ENCODE data around the gene CDT1. TPM values are rescaled to one million over a fixed set of nuclear protein-coding genes. Genes with fewer than 3 reads are reported as not detected.
A peak's percentile ranks its signal among the peaks of the same experiment; 100 is the strongest.

Gene CDT1
- total RNA-seq, 1 experiment from 2014 or later, result 160 TPM

- TF ChIP-seq JUND (IDR thresholded peaks at IDR 0.05) (no peak), MAX (IDR thresholded peaks at IDR 0.05) (no peak), EZH2 (IDR thresholded peaks at IDR 0.05) (no peak), FOSL1 (IDR thresholded peaks at IDR 0.05; ENCODE audit: low read depth) (no peak), ELF1 (IDR thresholded peaks at IDR 0.05; ENCODE audit: borderline replicate concordance, low read depth) (no peak)
These were observed 8.4 kb downstream of the CDT1 start, which contains the start of gene APRT (continued) for GRCh38 chr16:88811769-88812512.

- H3K27me3 ChIP-seq (ENCODE audit: insufficient read depth, low read length), result no peaks in the 10 kb centered on the region
- RAD21 ChIA-PET (ENCODE audit: low non-redundant PET in 1 of 2, low total read pairs in 2 of 2, uncharacterized antibody in 2 of 2, unreplicated experiment in 2 of 2), result interaction anchor here (0.6 to 1.3 kb wide), 6 partner anchors 15 to 358 kb away, joined by 3 to 8 read pairs (median 3); partner anchors contain the start of genes GALNS (in 1 of the 2) and TRAPPC2L (in 1 of the 2)
- CTCF ChIA-PET, result interaction anchor here (0.9 to 4.9 kb wide), 9 partner anchors 10 to 403 kb away, joined by 3 to 33 read pairs (median 4); partner anchors contain the start of genes GALNS, PIEZO1 and TRAPPC2L
These were observed 9.1 kb downstream of the CDT1 start for GRCh38 chr16:88812513-88813268.

More at GRCh38 chr16:88812513-88813268, 9.1 kb downstream of the CDT1 start:
- DNase-seq (ENCODE audit: low read depth, low spot score) (no peak), ATAC-seq (peak; percentile 18)
- no peak overlapping the region for H2AFZ ChIP-seq (ENCODE audit: low read depth, low read length, poor library complexity, severe bottlenecking)
- BruUV-seq (replicated peaks), result TSS peak; percentile 38
- H3K79me2 ChIP-seq (ENCODE audit: insufficient read depth, low read length), result peaks cover 32% of the 10 kb centered on the region
- H3K9me2 ChIP-seq (ENCODE audit: insufficient read depth), result no peaks in the 10 kb centered on the region
- peak overlapping the region; percentile 87 for H3K9ac ChIP-seq (ENCODE audit: low read length)
- H3K4me1 ChIP-seq (ENCODE audit: control insufficient read depth in 1 of 2, insufficient read depth in 2 of 2, low read length in 2 of 2), result peaks cover 22 to 58% of the 10 kb centered on the region in 2 experiments
- peak overlapping the region; percentile 72 to 75 for H3K4me3 ChIP-seq (replicated peaks in 1 of 2; ENCODE audit: low read depth in 1 of 2, low read length in 2 of 2)
- no peaks in the 10 kb centered on the region; the same call in 1 of the 2 replicates for H4K20me1 ChIP-seq (ENCODE audit: insufficient read depth)
- intact Hi-C loops (cut with micrococcal nuclease), result loop anchor here (1.0 to 10.0 kb wide), 5 partner anchors 45 to 752 kb away; partner anchors contain the start of genes CDH15, RPL13 and TRAPPC2L
- peak overlapping the region; percentile 94 for H3K4me2 ChIP-seq (ENCODE audit: low read length)
- no peaks in the 10 kb centered on the region for H3K9me3 ChIP-seq (ENCODE audit: control insufficient read depth in 1 of 2, insufficient read depth in 1 of 2, low read depth in 1 of 2, low read length in 2 of 2)
- no peak for TF ChIP-seq TCF7L2 (IDR thresholded peaks at IDR 0.05; ENCODE audit: borderline replicate concordance, extremely low read depth, insufficient read depth, insufficient read length)
- peak; percentile 4 for TF ChIP-seq ZBTB33 (IDR thresholded peaks at IDR 0.05; ENCODE audit: extremely low read depth, insufficient replicate concordance, low read length)
- 0 out of 6 replicates have a peak, but pooled peaks of 1 of the 3 experiments have one; percentile 10 for TF ChIP-seq CTCF (IDR thresholded peaks at IDR 0.05 in 2 of 3, conservative IDR thresholded peaks at IDR 0.05 in 1 of 3; ENCODE audit: borderline replicate concordance in 1 of 3, insufficient read depth in 1 of 3, low read depth in 2 of 3, low read length in 2 of 3)
- no peak for TF ChIP-seq EGR1 (IDR thresholded peaks at IDR 0.05; ENCODE audit: low read depth)
- TF ChIP-seq RAD21 (IDR thresholded peaks at IDR 0.05; ENCODE audit: low read depth), result no peak
- TF ChIP-seq POLR2AphosphoS5 (IDR thresholded peaks at IDR 0.05; ENCODE audit: low read depth, low read length), result peak; percentile 59
- TF ChIP-seq CBX3 (IDR thresholded peaks at IDR 0.05; ENCODE audit: low read depth), result no peak
- peak; percentile 14 for TF ChIP-seq POLR2A (IDR thresholded peaks at IDR 0.05; ENCODE audit: borderline replicate concordance, extremely low read depth, insufficient read depth, insufficient read length)
- TF ChIP-seq ZFX (IDR thresholded peaks at IDR 0.05), result no peak
- TF ChIP-seq ATF3 (IDR thresholded peaks at IDR 0.05), result no peak
- peaks cover 7 to 29% of the 10 kb centered on the region in 2 experiments; a peak in 3 of 4 replicates for H3K36me3 ChIP-seq (ENCODE audit: control insufficient read depth in 1 of 2, insufficient read depth in 2 of 2, low read length in 2 of 2)
- peak overlapping the region; percentile 100 for H3K27ac ChIP-seq (ENCODE audit: low read depth, low read length)
- POLR2A ChIA-PET, result interaction anchor here (1.3 to 3.0 kb wide), 8 partner anchors 10 to 380 kb away, joined by 3 to 16 read pairs (median 8); partner anchors contain the start of genes CDH15, CDT1, PIEZO1 and ZC3H18
